Epithelial cell of esophagus (primary cell): ENCODE measurements around the gene FKBP4.

ENCODE experiments used
- DNase-seq: peaks from one replicate; pipeline ENCODE4 v3.0.0; 2010; ENCODE audit warnings: low read depth
- H3K4me3 ChIP-seq: 2 replicates; pipeline ENCODE4 v1.5.1; 2011; ENCODE audit warnings: mild to moderate bottlenecking, low read length, control low read depth
- CTCF ChIP-seq: IDR thresholded peaks from 2 replicates; pipeline ENCODE4 v1.5.1; 2011; ENCODE audit warnings: low read depth, mild to moderate bottlenecking, low read length, control low read depth, inconsistent platforms; ENCODE audit not compliant: insufficient read depth; ENCODE audit errors: missing control alignments

The FKBP4 gene

GRCh38 chr12:2812290-2813213 is 17.8 kb downstream of the FKBP4 start, which contains the start of gene ITFG2:
ITFG2 (plus strand) TSS chr12:2812668; CDS start chr12:2812761, 93 bp downstream.
- H3K4me3 ChIP-seq = peak within 1 kb of the TSS; percentile 95
- DNase-seq = peak; percentile 98
- TF ChIP-seq CTCF = no peak

- peak; percentile 86 for TF ChIP-seq CTCF
- H3K4me3 ChIP-seq = peak overlapping the region; percentile 95
- peak; percentile 73 for DNase-seq
Observed at GRCh38 chr12:2813214-2814185, 18.7 kb downstream of the FKBP4 start.

- no peak for DNase-seq
- TF ChIP-seq CTCF = no peak
- no peak overlapping the region for H3K4me3 ChIP-seq
Observed at GRCh38 chr12:2819810-2820209, 25.0 kb downstream of the FKBP4 start.

- no peak overlapping the region for H3K4me3 ChIP-seq
- TF ChIP-seq CTCF = no peak
- no peak for DNase-seq
Observed at GRCh38 chr12:2820432-2820831, 25.7 kb downstream of the FKBP4 start.

GRCh38 chr12:2823483-2823882 is 28.7 kb downstream of the FKBP4 start:
- H3K4me3 ChIP-seq = no peak overlapping the region
- no peak for DNase-seq
- TF ChIP-seq CTCF = no peak

GRCh38 chr12:2824541-2824940 is 29.8 kb downstream of the FKBP4 start:
- no peak for DNase-seq
- no peak overlapping the region for H3K4me3 ChIP-seq
- TF ChIP-seq CTCF = no peak
